Left kidney (tissue), 2 donors: ENCODE measurements around the gene COL8A2. TPM values are rescaled to one million over a fixed set of nuclear protein-coding genes. Genes with fewer than 3 reads are reported as not detected.
A peak's percentile ranks its signal among the peaks of the same experiment; 100 is the strongest.

ENCODE experiments used
- DNase-seq: peaks from one replicate; pipeline ENCODE4 v3.0.0-alpha.2; 2013
- polyA plus RNA-seq: library from polyadenylated mRNA; unstranded; fragments of 120-200 nt; gene quantifications from one replicate; pipeline ENCODE4 v1.2.1, GENCODE V29; 2013; ENCODE audit not compliant: insufficient read length

Gene COL8A2
- polyA plus RNA-seq, 1 donor = 1.2 TPM

DNA sequence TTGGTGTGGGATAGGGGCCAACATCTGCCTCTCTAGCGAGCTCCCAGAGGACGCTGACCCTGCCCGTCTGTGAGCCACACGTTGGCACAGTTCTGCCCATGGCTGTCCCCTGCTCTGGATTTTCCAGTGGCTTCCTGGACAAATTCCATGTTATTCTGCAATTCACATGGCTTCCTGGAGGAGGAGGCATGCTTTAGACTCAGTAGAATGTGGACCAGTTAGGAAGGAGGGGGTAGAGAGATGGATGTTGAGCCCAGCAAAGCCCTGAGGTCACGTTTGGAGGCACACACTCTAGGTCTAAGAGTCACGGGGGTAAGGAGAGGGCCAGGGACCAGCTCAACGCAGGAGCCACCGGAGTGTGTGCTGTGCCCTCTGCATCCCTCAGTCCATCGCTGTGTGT is 12.2 kb downstream of the COL8A2 start:
- no peak for DNase-seq

DNA sequence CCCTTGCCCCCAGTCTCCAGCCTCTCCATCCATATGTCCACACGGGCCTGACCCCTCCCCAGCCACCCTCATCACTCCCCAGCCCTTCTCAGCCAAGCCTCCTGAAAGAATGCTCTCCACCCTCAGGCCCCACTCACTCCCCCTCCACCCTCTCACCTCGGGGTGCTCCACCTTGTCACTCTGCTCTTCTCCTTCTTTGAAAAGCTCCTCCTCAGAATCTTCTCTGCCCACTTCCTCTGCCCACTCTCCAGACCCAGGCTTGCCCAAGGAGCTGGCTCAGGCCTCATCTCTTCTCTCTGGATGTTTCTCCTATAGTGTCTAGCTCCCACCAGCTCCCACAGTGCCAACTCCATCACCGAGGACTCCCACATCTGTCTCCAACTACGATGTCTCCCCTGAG is 13.9 kb downstream of the COL8A2 start:
- no peak for DNase-seq

DNA sequence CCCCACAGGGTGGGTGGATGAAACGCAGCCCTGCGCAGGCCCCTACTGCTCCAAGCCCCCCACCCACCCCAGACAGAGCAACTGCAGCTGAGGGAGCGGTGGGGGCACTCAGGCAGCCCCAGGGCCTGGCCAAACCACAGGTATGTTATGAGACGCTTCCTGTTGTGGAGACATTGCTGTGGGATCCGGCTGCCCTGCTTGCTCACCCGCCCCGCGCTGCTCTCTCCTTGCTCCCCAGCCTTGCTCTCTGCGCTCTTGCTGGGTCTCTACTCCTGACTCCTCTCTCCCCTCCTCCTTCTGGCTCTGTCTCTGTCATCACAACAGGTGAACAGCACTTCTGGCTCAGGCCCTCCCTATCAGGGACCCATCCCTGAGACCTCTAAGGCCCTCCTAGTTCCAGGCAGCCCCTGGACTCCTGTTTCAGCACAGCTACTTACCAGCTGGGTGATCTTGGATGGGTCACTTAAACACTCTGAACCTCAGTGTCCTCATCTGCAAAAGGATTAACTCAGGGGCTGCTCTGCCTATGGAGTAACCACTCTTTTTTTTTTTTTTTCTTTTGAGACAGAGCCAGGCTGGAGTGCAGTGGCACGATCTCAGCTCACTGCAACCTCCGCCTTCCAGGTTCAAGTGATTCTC is 15.9 kb downstream of the COL8A2 start:
- DNase-seq = no peak

DNA sequence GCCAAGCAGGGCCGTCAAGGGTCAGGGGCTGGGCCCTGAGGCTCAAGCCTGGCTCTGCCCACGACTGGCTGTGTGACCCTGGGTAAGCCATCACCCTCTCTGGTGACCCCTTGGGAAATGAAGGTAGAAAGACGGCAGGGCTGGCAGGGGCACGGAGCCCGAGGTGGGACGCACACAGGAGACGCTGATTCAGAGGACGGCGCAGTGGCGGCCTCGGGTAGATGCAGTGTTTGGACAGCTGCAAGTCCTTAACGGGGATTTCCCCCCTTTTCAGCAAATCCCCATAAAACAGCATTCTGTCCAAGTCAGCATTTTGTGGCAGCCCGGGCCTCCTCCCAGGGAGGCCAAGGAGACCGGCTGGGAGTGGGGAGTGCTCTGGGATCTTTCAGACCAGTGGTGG is 16.7 kb downstream of the COL8A2 start:
- no peak for DNase-seq

DNA sequence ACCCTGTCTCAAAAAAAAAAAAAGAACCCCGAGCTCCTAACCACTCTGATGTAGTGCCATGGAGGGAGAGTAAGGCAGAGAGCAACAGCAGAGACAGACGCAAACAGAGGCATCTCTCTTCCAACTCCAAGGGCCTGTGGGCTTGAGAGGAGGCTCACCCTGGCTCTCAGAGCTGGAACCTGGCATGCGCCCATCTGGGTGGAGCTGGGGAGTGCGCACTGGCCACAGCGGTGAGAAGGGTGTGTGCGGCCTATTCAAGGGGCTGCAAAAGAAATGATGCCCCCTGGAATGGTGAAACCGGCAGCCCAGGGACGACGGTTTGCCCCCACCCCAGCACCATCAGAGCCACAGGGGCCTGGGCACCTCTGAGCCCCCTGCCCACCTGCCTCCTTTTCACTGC is 17.6 kb downstream of the COL8A2 start:
- DNase-seq = no peak

DNA sequence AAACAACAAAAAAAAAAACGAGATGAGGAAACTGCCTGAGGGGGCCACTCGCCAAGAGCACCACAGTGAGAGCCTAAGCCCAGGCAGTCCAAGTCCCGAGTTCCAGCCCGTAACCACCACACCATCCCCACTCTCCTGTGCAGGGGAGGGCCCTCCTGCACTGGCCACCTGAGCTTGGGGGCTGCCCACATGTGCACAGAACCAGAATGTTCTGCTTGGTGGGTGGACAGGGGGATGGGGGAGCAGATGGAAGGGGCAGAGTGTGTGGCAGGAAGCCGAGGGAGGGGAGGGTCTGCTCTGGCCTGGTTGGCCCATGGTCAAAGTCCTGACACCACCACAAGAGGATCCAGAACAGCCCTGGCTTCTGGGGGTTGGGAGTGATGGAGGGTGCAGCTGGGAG is 18.8 kb downstream of the COL8A2 start:
- no peak for DNase-seq

DNA sequence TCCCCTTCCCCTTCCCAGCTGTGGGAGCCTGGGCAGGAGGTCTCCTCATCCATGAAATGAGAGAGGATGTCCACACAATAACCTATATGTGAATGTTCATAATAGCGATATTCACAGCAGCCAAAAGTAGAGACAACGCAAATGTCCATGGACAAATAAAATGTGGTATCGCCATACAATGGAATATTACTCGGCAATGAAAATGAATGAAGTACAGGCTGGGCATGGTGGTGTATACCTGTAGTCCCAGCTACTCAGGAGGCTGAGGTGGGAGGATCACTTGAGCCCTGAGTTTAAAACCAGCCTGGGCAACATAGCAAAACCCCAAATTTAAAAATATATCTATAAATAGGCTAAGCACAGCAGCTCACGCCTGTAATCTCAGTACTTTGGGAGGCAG is 23.5 kb downstream of the COL8A2 start:
- DNase-seq = no peak

DNA sequence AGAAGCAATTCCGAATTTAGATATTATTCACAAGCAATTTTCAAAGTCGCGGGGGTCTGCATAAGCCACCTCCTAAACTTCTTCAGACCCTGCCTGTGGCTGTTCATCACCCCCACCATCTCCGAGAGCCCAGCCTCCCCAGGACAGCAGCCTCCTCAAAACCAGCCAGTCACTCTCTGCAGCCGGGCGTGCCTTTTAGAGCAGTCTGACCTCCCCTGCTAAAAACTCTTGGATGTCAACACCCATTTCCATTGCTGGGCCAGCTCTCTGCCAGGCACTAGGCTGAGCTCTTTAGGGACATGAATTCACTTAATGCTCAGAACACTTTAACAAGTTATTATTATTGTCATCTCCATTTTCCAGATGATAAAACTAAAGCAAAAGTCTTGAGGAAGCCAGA is 24.6 kb downstream of the COL8A2 start:
- no peak for DNase-seq

DNA sequence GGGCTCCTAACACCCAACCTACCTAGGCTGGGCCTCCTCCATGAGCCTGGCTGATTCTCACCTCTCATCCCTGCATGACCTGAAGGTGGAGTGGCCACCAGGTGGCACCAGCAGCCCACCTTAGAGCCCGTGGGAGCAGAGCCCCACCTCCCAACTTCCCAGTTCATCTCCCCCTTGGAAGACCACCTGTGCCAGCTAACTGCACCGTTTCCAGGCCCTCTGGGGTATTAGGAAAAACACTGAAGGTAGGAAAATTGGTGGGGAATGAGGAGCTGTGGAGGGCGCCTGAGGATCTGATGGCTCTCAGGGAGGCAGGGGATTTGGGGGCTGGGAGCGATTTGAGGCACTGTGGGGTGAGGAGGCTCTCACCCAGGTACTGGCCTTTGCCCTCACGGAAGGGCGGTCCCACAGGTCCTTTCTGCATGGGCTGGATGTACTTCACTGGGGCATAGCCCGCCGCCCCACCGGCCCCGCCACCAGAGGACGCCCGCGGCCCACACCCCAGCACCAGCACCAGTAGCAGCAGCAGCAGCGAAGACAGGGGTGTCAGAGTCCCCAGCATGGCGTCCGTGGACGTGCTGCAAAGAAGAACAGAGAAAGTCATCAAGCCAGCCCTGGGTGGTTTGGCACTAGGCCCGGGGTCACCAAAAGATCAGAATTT is 25.2 kb downstream of the COL8A2 start:
- peak; percentile 71 for DNase-seq

DNA sequence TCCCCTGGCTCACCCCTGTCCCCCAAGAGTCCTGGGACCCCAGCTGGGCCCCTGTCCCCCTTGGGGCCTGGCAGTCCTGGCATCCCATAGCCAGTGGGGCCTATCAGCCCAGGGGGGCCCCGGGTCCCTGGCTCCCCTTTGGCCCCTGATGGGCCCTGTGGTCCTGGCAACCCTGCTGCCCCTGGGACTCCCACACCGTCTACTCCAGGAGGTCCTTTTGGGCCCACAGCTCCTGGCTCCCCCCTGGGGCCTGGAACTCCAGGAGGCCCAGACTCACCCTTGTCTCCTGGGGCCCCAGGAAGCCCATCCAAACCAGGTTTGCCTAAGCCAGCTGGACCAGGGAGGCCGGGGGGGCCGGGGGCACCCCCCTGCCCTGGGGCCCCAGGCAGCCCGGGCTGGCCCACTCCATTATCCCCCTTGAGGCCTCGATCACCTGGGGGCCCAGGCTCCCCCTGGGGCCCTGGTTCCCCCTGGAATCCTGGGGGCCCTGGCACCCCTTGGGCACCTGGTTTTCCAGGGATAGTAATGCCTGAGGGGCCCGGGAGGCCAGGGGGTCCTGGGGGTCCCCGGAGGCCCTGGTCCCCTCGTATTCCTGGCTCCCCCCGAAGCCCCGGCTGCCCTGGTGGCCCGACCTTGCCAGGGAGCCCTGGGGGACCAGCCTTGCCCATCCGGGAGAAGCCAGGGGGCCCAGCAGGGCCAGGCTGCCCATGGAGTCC is 26.2 kb downstream of the COL8A2 start:
- no peak for DNase-seq

DNA sequence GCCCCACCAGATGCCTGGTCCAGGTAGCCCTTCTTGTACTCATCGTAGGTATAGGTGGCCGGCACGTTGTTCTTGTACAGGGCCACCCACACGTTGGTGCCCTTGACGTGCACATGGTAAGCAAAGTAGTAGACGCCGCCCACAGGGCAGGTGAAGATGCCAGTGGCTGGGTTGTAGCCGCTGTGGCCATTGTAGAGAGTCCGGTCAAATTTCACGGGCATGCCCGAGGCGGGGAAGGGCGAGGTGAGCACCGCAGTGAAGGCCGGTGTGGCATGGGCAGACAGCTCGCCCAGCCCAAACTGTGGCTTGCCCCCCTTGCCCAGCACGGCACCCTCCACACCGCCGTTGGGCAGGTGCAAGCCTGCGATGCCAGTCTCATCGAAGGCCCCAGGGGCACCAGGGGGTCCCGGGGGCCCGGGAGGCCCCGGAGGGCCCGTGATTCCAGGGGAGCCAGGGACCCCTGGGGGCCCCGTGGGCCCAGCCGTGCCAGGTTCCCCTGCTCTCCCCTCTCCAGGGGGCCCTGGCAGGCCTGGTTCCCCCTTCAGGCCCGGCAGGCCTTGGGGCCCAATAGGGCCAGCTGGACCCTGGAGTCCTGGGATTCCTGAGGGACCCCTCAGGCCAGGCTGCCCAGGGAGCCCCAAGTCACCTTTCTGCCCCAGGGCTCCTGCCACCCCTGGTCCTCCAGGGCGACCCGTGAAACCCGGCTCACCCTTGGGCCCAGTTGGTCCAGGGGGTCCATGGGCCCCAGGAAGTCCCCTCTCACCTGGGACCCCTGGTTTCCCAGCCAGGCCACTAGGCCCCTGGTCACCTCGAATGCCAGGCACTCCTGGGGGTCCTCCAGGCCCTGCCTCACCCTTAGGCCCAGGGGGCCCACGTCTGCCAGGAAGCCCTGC is 27.1 kb downstream of the COL8A2 start:
- no peak for DNase-seq

DNA sequence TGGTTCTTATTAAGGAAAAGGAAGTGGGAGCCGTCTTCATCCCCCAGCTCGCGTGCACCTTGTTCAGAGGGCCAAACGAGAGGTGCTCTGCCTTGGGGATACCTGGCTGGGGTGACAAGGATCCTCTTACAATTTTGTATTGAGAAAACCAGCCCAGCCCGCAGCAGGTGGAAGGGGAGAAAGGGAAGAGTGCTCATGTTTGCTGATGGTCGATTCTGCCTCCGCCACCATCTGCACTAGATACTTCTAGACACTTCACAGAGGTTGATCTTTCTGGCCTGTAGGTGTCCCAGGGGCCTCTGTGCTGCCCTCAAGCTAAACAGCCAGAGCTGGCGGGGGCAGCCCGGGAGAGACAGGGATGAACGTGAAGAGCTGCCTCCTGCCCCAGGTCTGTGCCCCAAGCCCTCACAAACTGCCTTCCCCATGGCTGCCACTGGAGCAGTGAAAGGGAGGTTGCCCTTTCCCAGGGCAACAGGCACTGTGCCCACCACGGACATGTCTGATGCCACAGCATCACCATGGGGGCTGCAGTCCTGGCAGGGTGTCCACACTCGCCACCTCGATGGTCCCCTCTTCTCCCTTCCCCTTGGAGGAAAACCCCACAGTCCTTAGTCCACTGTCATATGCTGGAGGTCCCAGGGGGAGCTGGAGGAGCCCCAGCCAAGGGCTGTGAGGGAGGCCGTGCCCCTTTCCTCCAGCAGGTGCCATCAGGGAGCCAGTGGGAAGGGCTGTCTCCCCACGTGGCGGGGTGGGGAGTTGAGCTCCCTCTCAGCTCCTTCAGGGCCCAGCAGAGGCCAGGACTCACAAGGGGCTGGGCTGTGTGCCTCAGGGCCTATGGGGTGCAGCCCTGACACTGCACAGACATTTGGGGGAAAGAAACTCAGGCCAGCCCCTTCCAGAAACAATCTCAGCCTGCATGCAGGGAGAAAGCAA is 28.3 kb downstream of the COL8A2 start:
- no peak for DNase-seq

DNA sequence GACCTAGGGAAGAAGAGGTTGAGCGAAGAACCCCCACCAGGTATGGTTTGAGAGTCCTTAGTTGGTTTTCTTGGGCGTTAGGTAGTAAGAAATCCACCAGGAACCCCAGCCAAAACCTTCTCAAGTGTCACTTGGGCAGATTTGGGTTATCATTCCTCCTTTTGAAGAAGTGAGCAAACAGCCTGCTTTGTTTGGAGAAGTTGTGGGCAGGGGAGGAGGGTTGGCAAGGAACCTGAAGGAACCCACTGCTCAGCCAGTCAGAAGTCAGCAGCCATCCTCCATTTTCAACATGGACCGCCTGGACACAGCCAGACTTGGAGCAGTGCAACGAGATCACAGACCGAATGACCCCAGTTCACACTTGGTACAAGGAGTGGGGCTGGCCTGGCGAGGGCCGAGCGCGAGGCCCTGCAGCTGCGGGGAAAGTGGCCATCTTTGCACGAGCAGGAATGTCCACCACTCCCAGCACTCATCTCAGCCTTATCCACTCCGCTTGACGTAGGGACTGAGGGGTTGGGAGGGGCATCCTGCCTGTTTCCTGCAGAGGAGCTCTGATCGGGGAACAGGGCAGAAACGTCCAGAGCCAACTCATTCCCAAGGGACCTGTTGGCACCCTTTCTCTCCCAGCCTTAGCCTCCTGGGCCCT is 29.1 kb downstream of the COL8A2 start:
- DNase-seq = no peak

DNA sequence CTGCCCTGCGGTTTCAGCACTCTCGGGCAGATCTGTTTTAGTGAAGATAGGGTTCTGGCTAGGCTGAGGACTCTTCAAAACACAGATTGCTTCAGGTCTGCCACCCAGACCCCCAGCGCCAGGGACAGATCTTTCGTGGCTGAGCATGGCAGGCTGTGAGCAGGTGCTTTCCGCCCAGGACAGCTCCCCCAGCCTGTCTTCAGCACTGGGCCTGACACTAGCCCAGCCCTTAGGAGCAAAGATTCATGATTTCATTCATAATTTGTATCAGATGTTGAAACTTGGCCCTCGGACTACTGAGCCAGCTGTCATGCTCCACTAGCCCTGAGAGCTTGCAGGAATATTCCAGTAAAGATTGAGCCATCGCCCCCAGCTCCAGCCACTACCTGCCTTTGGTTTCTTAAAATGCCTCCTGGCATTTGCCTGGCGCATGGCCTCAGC is 30.4 kb downstream of the COL8A2 start:
- no peak for DNase-seq

DNA sequence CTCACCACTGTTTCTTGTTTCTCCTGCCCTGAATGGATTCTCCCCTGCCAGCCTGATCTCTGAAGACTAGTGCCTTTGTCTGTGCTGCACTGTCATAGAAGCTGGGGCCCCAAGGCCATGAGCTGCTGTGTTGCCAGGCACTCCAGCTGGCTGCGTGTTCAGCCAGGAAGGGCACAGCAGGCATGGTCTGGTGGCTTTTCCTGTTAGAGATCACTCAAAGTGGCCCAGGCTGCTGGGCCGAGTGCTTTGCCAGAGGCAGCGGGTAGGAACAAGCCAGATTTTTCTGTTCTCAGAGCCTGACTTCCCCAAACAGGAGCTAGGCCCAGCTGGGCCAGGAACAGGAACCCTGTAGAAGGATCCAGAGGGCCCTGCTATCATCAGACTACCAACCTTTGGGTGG is 31.1 kb downstream of the COL8A2 start:
- no peak for DNase-seq

DNA sequence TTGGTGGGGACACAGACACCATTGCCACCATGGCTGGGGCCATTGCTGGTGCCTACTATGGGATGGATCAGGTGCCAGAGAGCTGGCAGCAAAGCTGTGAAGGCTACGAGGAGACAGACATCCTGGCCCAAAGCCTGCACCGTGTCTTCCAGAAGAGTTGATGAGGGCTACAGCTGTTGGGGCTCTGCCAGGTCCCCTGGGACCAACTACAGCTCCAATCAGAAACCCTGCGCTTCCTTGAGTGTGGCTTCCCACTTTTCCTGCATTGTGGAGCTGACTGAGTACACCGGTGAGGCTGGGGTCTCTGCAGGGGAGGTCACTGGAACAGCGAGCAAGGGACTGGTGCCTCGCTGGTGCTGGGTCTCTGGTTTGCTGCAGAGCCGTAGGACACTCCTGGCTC is 31.8 kb downstream of the COL8A2 start:
- no peak for DNase-seq

DNA sequence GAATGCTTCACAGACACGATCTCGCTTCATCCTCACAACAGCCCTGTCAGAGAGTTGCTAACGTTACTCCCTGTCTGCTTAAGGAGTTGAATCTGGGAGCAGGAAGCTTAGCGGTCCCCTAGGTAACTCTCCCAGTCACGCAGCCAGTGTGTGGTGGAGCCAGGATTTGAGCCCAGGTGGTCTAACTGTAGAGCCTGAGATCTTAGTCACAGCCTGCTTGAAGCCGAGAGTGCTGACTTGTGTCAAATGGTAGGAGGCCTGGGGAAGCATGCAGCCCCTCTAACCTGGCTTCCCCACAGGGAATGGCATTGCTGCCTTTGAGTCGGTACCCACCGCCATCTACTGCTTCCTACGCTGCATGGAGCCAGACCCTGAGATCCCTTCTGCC is 32.2 kb downstream of the COL8A2 start:
- DNase-seq = no peak

DNA sequence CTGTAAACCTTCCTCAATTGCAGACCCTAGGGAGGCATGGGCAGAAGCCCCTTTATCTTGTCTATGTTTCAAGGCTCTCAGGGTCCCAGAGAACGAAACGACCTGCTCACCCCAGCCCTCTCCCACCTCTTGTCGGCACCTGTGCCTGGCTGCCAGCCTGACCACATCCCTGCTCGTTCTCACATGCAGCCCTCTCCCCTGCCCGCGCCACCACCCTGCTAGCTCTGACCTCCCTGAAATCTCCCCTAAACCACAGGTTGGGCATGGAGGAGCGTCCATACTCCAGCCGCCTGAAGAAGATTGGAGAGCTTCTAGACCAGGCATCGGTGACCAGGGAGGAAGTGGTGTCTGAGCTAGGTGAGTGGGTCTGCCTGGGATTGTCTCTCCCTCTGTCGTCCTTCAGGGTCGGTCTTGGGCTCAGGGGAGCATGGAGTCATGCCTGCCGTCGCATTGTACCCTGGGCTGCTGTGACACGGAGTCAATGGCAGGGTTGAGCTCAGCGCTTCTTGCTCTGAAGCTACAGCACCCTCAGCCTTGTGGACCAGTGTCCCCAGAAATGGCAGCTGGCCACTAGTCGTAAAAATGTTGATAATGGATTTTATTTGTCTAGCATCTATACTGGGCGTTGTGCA is 32.7 kb downstream of the COL8A2 start:
- no peak for DNase-seq

DNA sequence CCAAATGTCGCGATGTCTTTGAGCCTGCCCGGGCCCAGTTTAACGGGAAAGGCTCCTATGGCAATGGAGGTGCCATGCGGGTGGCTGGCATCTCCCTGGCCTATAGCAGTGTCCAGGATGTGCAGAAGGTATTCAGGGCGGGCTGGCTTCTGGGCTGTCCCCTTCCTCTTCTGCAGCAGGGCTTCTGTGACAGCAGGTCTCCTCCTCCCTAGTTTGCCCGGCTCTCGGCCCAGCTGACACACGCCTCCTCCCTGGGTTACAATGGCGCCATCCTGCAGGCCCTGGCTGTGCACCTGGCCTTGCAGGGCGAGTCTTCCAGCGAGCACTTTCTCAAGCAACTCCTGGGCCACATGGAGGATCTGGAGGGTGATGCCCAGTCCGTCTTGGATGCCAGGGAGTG is 33.3 kb downstream of the COL8A2 start:
- DNase-seq = no peak

DNA sequence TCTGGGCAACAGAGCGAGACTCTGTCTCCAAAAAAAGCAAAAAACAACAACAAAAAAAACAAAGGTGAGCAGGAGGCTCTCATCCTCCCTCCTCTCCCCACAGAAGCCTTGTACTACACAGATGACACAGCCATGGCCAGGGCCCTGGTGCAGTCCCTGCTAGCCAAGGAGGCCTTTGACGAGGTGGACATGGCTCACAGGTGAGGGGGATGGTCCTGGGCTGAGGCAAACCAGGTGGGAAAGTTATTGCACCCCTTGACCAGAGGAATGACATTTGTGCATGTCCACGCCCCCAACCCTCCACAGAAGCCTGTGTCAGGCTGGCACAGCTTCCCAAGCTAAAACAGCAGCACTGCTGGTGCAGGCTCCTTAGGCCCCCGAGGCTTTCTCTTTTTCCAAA is 33.9 kb downstream of the COL8A2 start:
- DNase-seq = no peak
